ENCODE results near the gene CD28.
"Not testable (repeated sequence)": the region's sequence is repeated elsewhere in the genome, so short reads cannot be mapped to it uniquely, and the experiment has no call there.

Gene CD28

GRCh38 chr2:203693242-203693879 lies 13.1 kb upstream of the CD28 start:
- Histone ChIP-seq H3K36me3 (ENCODE audit: control insufficient read depth in 1 of 2, insufficient read depth in 2 of 2, low read length in 2 of 2) (no peaks in the 10 kb centered on the region), H2BK5ac (ENCODE audit: low read depth, low read length, poor library complexity) (no peak overlapping the region), H3K9me3 (ENCODE audit: insufficient read depth, low read depth, low read length) (no peaks in the 10 kb centered on the region), H3K79me2 (ENCODE audit: control insufficient read depth, insufficient read depth, low read length, poor library complexity) (no peaks in the 10 kb centered on the region), H4K91ac (ENCODE audit: low read depth, low read length) (no peak overlapping the region), H2AFZ (ENCODE audit: insufficient read depth, low read length, poor library complexity) (no peak overlapping the region), H3K4ac (ENCODE audit: low read depth, low read length) (no peak overlapping the region), H2BK120ac (ENCODE audit: insufficient read depth, low read length, poor library complexity) (no peak overlapping the region), H3K18ac (ENCODE audit: low read length) (no peak overlapping the region), H4K12ac (ENCODE audit: low read depth, low read length) (no peak overlapping the region), H2BK12ac (ENCODE audit: low read length) (no peak overlapping the region), H4K8ac (ENCODE audit: low read depth, low read length) (no peak overlapping the region), H3K4me2 (ENCODE audit: low read length) (no peak overlapping the region), H3K9ac (ENCODE audit: low read length) (no peak overlapping the region), H3K23ac (ENCODE audit: low read length) (no peak overlapping the region), H3K27me3 (ENCODE audit: insufficient read depth, low read length) (no peaks in the 10 kb centered on the region), H2AK5ac (ENCODE audit: low read length) (no peak overlapping the region), H3K27ac (ENCODE audit: low read depth, low read length) (no peak overlapping the region), H3K4me3 (ENCODE audit: low read depth, low read length) (no peak overlapping the region), H3K4me1 (ENCODE audit: control insufficient read depth in 1 of 2, insufficient read depth in 2 of 2, low read length in 2 of 2) (no peaks in the 10 kb centered on the region), H3K79me1 (ENCODE audit: low read length) (no peaks in the 10 kb centered on the region), H3K14ac (ENCODE audit: low read length) (no peak overlapping the region)
- no CpG with 5 or more reads among the region's 6 CpGs for WGBS (ENCODE audit: extremely low coverage, insufficient coverage, insufficient read length)
- DNase-seq: no peak

DNA sequence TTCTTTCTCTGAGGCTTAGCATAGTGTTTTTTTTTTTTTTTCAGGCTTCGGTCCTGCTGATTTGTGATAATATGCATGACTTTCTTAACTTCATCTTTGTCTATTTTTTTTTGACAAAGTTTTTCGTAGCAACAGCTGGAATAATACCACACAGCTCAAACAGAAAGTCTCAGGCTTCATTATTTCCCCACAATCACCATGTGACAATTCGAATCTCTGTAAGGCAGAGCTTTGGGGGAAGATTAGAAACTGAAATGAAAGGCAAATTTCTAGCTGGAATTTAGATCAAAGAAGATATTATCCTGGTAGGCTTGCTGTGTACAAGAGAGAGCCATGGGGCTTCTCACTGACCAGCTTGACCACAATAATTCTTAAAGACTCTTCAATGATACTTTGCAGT lies 12.2 kb upstream of the CD28 start:
- H2BK12ac ChIP-seq (ENCODE audit: low read length): no peak overlapping the region

DNA sequence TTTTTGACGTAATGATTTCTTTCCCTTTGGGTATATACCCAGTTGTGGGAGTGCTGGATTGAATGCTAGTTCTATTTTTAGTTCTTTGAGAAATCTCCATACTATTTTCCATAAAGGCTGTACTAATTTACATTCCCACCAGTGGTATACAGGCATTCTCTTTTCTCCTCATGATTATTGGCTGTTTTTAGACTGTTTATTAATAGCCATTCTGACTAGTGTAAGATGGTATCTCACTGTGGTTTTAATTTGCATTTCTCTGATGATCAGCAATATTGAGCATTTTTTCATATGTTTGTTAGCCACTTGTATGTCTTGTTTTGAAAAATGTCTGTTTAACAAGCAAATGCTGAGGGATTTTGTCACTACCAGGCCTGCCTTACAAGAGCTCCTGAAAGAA lies 9.2 kb upstream of the CD28 start:
- no peak overlapping the region for H4K91ac ChIP-seq (ENCODE audit: low read depth, low read length)
- no peak overlapping the region for H2BK12ac ChIP-seq (ENCODE audit: low read length)
- H3K14ac ChIP-seq (ENCODE audit: low read length): no peak overlapping the region
- no peak overlapping the region for H3K23ac ChIP-seq (ENCODE audit: low read length)
- no peak overlapping the region for H2BK5ac ChIP-seq (ENCODE audit: low read depth, low read length, poor library complexity)
- H3K4me1 ChIP-seq (ENCODE audit: control insufficient read depth in 1 of 2, insufficient read depth in 2 of 2, low read length in 2 of 2): no peaks in the 10 kb centered on the region
- H3K4ac ChIP-seq (ENCODE audit: low read depth, low read length): no peak overlapping the region
- no peak overlapping the region for H2BK120ac ChIP-seq (ENCODE audit: insufficient read depth, low read length, poor library complexity)
- H2AFZ ChIP-seq (ENCODE audit: insufficient read depth, low read length, poor library complexity): no peak overlapping the region
- H3K79me2 ChIP-seq (ENCODE audit: control insufficient read depth, insufficient read depth, low read length, poor library complexity): no peaks in the 10 kb centered on the region
- no peak overlapping the region for H4K8ac ChIP-seq (ENCODE audit: low read depth, low read length)
- H3K79me1 ChIP-seq (ENCODE audit: low read length): no peaks in the 10 kb centered on the region
- no peak overlapping the region for H4K12ac ChIP-seq (ENCODE audit: low read depth, low read length)
- no CpG with 5 or more reads among the region's 1 CpG for WGBS (ENCODE audit: extremely low coverage, insufficient coverage, insufficient read length)
- H2AK5ac ChIP-seq (ENCODE audit: low read length): no peak overlapping the region
- H3K9ac ChIP-seq (ENCODE audit: low read length): no peak overlapping the region
- no peak overlapping the region for H3K4me2 ChIP-seq (ENCODE audit: low read length)
- no peaks in the 10 kb centered on the region for H3K27me3 ChIP-seq (ENCODE audit: insufficient read depth, low read length)
- H3K36me3 ChIP-seq (ENCODE audit: control insufficient read depth in 1 of 2, insufficient read depth in 2 of 2, low read length in 2 of 2): no peaks in the 10 kb centered on the region
- H3K4me3 ChIP-seq (ENCODE audit: low read depth, low read length): no peak overlapping the region
- H3K18ac ChIP-seq (ENCODE audit: low read length): no peak overlapping the region
- H3K9me3 ChIP-seq (ENCODE audit: insufficient read depth, low read depth, low read length): no peaks in the 10 kb centered on the region
- H3K27ac ChIP-seq (ENCODE audit: low read depth, low read length): no peak overlapping the region
- DNase-seq: no peak

More for the DNA sequence above, 12.2 kb upstream of the CD28 start:
- Histone ChIP-seq H2BK5ac (ENCODE audit: low read depth, low read length, poor library complexity) (no peak overlapping the region), H4K12ac (ENCODE audit: low read depth, low read length) (no peak overlapping the region), H3K36me3 (ENCODE audit: control insufficient read depth in 1 of 2, insufficient read depth in 2 of 2, low read length in 2 of 2) (no peaks in the 10 kb centered on the region), H2AK5ac (ENCODE audit: low read length) (no peak overlapping the region), H2BK120ac (ENCODE audit: insufficient read depth, low read length, poor library complexity) (no peak overlapping the region), H3K79me1 (ENCODE audit: low read length) (no peaks in the 10 kb centered on the region), H3K4me1 (ENCODE audit: control insufficient read depth in 1 of 2, insufficient read depth in 2 of 2, low read length in 2 of 2) (no peaks in the 10 kb centered on the region), H3K27me3 (ENCODE audit: insufficient read depth, low read length) (no peaks in the 10 kb centered on the region), H2AFZ (ENCODE audit: insufficient read depth, low read length, poor library complexity) (no peak overlapping the region), H3K4me2 (ENCODE audit: low read length) (no peak overlapping the region), H3K14ac (ENCODE audit: low read length) (no peak overlapping the region), H3K9me3 (ENCODE audit: insufficient read depth, low read depth, low read length) (no peaks in the 10 kb centered on the region), H3K9ac (ENCODE audit: low read length) (no peak overlapping the region), H3K23ac (ENCODE audit: low read length) (no peak overlapping the region), H3K18ac (ENCODE audit: low read length) (no peak overlapping the region), H3K4me3 (ENCODE audit: low read depth, low read length) (no peak overlapping the region), H4K91ac (ENCODE audit: low read depth, low read length) (no peak overlapping the region), H4K8ac (ENCODE audit: low read depth, low read length) (no peak overlapping the region), H3K79me2 (ENCODE audit: control insufficient read depth, insufficient read depth, low read length, poor library complexity) (no peaks in the 10 kb centered on the region), H3K27ac (ENCODE audit: low read depth, low read length) (no peak overlapping the region), H3K4ac (ENCODE audit: low read depth, low read length) (no peak overlapping the region)
- DNase-seq: no peak
- WGBS (ENCODE audit: extremely low coverage, insufficient coverage, insufficient read length): no CpG with 5 or more reads among the region's 3 CpGs

GRCh38 chr2:203697763-203698162 lies 8.7 kb upstream of the CD28 start:
- not testable (repeated sequence) for H3K79me2 ChIP-seq (ENCODE audit: control insufficient read depth, insufficient read depth, low read length, poor library complexity); H3K9me3 ChIP-seq (ENCODE audit: insufficient read depth, low read depth, low read length); H3K9ac ChIP-seq (ENCODE audit: low read length); H3K79me1 ChIP-seq (ENCODE audit: low read length); H3K36me3 ChIP-seq (ENCODE audit: control insufficient read depth in 1 of 2, insufficient read depth in 2 of 2, low read length in 2 of 2); H3K23ac ChIP-seq (ENCODE audit: low read length); H4K91ac ChIP-seq (ENCODE audit: low read depth, low read length); H2BK5ac ChIP-seq (ENCODE audit: low read depth, low read length, poor library complexity); H3K4me2 ChIP-seq (ENCODE audit: low read length); H2AFZ ChIP-seq (ENCODE audit: insufficient read depth, low read length, poor library complexity); H3K4me3 ChIP-seq (ENCODE audit: low read depth, low read length); DNase-seq; H3K27me3 ChIP-seq (ENCODE audit: insufficient read depth, low read length); H3K27ac ChIP-seq (ENCODE audit: low read depth, low read length); H2BK120ac ChIP-seq (ENCODE audit: insufficient read depth, low read length, poor library complexity); H2BK12ac ChIP-seq (ENCODE audit: low read length); H2AK5ac ChIP-seq (ENCODE audit: low read length); H3K18ac ChIP-seq (ENCODE audit: low read length); H4K12ac ChIP-seq (ENCODE audit: low read depth, low read length); H3K4me1 ChIP-seq (ENCODE audit: control insufficient read depth in 1 of 2, insufficient read depth in 2 of 2, low read length in 2 of 2); H4K8ac ChIP-seq (ENCODE audit: low read depth, low read length); H3K4ac ChIP-seq (ENCODE audit: low read depth, low read length); H3K14ac ChIP-seq (ENCODE audit: low read length)
- WGBS (ENCODE audit: extremely low coverage, insufficient coverage, insufficient read length): no CpG with 5 or more reads among the region's 2 CpGs

Data from trophoblast cell (in vitro differentiated cells and primary cell).